ENCODE measurements around the gene IQCM. TPM values are rescaled to one million over a fixed set of nuclear protein-coding genes. Genes with fewer than 3 reads are reported as not detected.

The IQCM gene, protein sequence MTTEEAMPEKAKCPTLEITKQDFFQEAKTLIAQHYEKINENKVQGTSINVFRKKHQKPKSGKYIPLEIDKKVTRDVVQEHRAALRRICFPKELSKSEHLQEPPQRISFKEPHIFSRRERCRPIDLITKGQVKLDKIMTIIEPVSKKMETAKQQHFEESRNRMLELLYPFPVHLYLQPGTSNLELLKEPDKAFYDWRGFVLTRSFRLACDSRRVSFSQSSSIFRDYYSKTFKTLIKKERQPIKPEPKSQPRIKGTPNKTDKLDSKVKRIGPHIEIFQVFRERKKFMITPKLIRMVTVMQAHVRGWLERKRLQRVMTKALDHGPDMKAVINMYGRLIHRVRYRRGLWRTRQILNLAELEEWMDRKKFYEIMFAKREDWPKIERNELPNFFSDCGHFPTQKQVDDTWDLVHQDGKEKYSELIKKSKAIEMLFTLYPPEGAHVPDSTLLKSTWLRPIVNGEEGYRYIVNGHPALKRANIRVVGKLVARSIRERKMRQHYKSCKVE
- not detected in 3 replicates for total RNA-seq
- long read RNA-seq: 0 reads

DNA sequence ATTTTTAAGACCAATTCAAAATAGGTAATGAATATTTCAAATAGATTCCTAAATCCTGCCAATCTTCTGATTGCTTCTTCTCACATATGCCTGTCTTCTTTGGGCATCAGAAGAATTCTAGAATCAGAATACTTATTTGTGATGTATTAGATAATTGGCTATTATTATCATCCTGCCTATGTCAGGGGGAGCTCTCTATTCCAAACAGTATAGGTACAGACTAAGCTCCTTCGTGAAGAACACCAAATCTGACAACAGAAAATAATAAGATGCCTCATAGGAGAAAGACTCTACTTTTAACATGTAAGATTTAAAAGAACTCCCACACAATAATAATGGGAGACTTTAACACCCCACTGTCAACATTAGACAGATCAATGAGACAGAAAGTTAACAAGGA is at the start of gene IQCM:
IQCM (minus strand) TSS at position 101 of the 400 bp plus-strand sequence. CDS start 73,152 bp downstream, outside the sequence.
- no peaks in the 10 kb centered on the region for H3K4me1 Mint-ChIP-seq (ENCODE audit: low read depth)
- no peaks in the 10 kb centered on the region for H3K9me3 Mint-ChIP-seq (ENCODE audit: low read depth)
- H3K27me3 Mint-ChIP-seq (ENCODE audit: low read depth): peaks cover 29% of the 10 kb centered on the region
- DNase-seq (ENCODE audit: low spot score): no peak
- no peaks in the 10 kb centered on the region for H3K36me3 Mint-ChIP-seq (ENCODE audit: low read depth)
- H3K27ac Mint-ChIP-seq (ENCODE audit: unreplicated experiment): no peak within 1 kb of the TSS
- TF ChIP-seq, protein P1, sequence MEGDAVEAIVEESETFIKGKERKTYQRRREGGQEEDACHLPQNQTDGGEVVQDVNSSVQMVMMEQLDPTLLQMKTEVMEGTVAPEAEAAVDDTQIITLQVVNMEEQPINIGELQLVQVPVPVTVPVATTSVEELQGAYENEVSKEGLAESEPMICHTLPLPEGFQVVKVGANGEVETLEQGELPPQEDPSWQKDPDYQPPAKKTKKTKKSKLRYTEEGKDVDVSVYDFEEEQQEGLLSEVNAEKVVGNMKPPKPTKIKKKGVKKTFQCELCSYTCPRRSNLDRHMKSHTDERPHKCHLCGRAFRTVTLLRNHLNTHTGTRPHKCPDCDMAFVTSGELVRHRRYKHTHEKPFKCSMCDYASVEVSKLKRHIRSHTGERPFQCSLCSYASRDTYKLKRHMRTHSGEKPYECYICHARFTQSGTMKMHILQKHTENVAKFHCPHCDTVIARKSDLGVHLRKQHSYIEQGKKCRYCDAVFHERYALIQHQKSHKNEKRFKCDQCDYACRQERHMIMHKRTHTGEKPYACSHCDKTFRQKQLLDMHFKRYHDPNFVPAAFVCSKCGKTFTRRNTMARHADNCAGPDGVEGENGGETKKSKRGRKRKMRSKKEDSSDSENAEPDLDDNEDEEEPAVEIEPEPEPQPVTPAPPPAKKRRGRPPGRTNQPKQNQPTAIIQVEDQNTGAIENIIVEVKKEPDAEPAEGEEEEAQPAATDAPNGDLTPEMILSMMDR (IDR thresholded peaks at IDR 0.05): no peak
- H3K4me3 Mint-ChIP-seq (ENCODE audit: unreplicated experiment): no peak within 1 kb of the TSS

DNA sequence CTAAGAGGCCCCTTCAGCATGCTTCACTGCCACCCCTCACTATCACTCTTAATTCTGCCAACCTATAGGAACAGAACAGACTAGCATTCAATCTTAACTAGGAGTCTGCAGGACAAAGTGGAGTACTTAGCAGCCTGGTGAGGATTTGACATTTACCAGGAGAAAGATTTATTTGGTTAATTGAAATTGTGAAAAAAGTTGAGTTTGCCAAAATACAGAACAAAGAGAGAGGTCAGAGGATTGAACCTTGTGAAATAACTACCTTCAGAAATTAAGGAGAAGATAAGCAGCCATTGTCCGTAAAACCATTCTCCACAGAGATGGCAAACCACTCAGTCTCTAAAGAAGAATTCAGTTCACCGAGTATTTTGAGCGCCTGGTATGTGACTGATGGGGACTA is 41.8 kb upstream of the IQCM start:
- TF ChIP-seq, protein P1 (IDR thresholded peaks at IDR 0.05): no peak
- no peak for DNase-seq (ENCODE audit: low spot score)
- no peaks in the 10 kb centered on the region for H3K36me3 Mint-ChIP-seq (ENCODE audit: low read depth)

DNA sequence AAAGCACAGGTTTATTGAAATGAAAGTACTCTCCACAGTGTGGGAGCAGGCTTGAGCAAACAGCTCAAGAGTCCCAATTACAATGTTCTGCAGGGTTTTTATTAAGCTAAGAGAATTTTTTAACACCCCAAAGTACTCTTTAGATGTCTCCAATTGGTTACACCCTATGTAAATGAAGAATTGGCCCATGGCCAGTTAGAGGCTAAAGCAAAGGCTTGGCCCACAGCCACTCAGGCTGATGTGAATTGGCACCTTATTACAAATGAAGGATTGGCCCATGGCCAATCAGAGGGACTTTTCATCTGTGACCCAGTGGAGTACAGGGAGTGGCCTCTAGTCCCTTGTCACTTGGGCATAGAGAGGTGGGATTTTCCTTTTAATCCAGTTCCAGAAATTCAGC is 30.1 kb upstream of the IQCM start:
- TF ChIP-seq, protein P1 (IDR thresholded peaks at IDR 0.05): no peak
- no peak for DNase-seq (ENCODE audit: low spot score)
- Mint-ChIP-seq H3K27ac (ENCODE audit: unreplicated experiment) (no peak overlapping the region), H3K4me1 (ENCODE audit: low read depth) (no peaks in the 10 kb centered on the region), H3K36me3 (ENCODE audit: low read depth) (no peaks in the 10 kb centered on the region), H3K27me3 (ENCODE audit: low read depth) (peaks cover 7% of the 10 kb centered on the region), H3K4me3 (ENCODE audit: unreplicated experiment) (no peak overlapping the region), H3K9me3 (ENCODE audit: low read depth) (peaks cover 6% of the 10 kb centered on the region)

More for the DNA sequence above, 41.8 kb upstream of the IQCM start:
- no peak overlapping the region for H3K4me3 Mint-ChIP-seq (ENCODE audit: unreplicated experiment)
- no peak overlapping the region for H3K27ac Mint-ChIP-seq (ENCODE audit: unreplicated experiment)
- peaks cover 24% of the 10 kb centered on the region for H3K27me3 Mint-ChIP-seq (ENCODE audit: low read depth)
- H3K4me1 Mint-ChIP-seq (ENCODE audit: low read depth): no peaks in the 10 kb centered on the region
- H3K9me3 Mint-ChIP-seq (ENCODE audit: low read depth): peaks cover 11% of the 10 kb centered on the region

DNA sequence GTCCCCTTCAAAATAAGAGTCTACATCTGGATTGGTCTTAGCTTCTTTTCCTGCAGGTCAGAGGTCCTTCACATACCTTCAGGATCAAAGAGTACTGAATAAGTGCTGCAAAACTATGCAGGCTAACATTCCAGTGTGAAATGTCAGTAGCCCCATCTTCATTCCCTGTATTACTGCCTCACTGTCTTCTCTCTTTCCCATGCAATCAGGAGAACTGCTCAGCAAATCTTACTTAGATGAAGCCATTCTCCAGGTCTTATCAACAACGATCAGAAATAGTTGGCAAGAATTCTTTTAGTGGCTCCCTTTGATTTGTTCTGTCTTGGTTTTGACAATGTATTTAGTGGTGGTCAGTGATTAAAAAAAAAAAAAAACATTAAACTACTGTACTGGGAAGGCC is 26.0 kb upstream of the IQCM start:
- Mint-ChIP-seq H3K4me3 (ENCODE audit: unreplicated experiment) (no peak overlapping the region), H3K36me3 (ENCODE audit: low read depth) (no peaks in the 10 kb centered on the region), H3K4me1 (ENCODE audit: low read depth) (no peaks in the 10 kb centered on the region), H3K9me3 (ENCODE audit: low read depth) (no peaks in the 10 kb centered on the region), H3K27me3 (ENCODE audit: low read depth) (peaks cover 8% of the 10 kb centered on the region), H3K27ac (ENCODE audit: unreplicated experiment) (no peak overlapping the region)
- TF ChIP-seq, protein P1 (IDR thresholded peaks at IDR 0.05): no peak
- no peak for DNase-seq (ENCODE audit: low spot score)

DNA sequence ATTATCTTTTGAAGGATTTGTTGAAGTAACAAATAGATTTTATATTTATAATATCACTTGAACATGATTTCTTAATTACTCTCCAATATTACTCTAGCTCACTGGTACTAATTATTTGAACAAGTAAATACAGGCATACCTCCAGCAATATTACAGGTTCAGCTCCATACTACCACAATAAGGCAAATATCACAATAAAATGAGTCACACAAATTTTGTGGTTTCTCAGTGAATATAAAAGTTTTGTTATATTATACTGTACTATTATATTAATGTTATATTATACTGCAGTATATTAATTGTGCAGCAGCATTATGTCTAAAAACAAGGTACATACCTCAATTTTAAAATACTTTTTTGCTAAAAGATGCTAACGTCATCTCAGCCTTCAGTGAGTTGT is 22.4 kb upstream of the IQCM start:
- no peaks in the 10 kb centered on the region for H3K4me1 Mint-ChIP-seq (ENCODE audit: low read depth)
- no peak overlapping the region for H3K4me3 Mint-ChIP-seq (ENCODE audit: unreplicated experiment)
- H3K27me3 Mint-ChIP-seq (ENCODE audit: low read depth): peaks cover 7% of the 10 kb centered on the region
- H3K27ac Mint-ChIP-seq (ENCODE audit: unreplicated experiment): no peak overlapping the region
- no peak for DNase-seq (ENCODE audit: low spot score)
- H3K36me3 Mint-ChIP-seq (ENCODE audit: low read depth): no peaks in the 10 kb centered on the region
- TF ChIP-seq, protein P1 (IDR thresholded peaks at IDR 0.05): no peak
- H3K9me3 Mint-ChIP-seq (ENCODE audit: low read depth): peaks cover 4% of the 10 kb centered on the region

All from chondrocyte (in vitro differentiated cells).